Stimulated activated CD4-positive, alpha-beta T cell treated with anti-CD3 and anti-CD28 coated beads, Interleukin-4, amount 100 ng/mL, for 24 hours (primary cell): ENCODE data around the gene FGFR2.
"Not testable (repeated sequence)": the region's sequence is repeated elsewhere in the genome, so short reads cannot be mapped to it uniquely, and the experiment has no call there.

Experiments used
- DNase-seq: peaks from one replicate; pipeline ENCODE4 v3.0.0-alpha.2; 2020

Gene FGFR2

DNA sequence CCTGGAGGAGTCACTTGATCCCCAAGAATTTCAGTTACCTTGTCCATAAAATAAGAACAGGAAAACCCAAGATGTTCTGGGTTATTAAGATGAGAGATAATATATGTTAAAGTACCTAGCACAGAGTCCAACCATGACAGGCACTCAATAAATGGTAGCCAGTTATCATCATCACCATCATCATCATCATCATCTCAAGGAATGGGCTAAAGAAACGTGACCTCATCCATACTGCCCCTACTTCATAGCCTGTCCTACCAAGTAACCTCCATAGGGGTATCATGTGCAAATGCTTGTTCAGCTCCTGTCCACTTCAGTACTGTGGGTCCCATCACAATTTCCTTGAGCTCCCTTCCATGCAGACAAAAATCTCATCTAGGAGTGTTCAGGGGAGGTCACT, 14.4 kb downstream of the FGFR2 start:
- DNase-seq = no peak

DNA sequence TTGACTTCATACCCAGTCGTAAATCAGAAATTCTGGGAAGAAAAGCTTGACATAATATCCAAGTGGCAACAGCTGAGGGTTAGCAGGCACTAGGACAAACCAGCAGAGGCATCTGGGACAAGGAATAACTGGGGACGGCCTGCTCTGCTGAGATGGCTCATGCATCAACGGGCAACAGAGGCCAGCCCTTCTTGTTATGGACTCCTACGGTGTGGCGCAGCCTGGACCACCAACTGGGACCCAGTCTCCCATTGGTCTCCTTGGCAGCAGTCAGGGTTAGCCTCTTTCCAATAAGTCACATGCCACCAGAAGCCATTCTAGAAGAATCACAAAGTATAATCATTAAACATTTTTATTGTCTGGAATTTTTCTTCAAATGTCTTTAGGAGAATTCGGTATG, 15.0 kb downstream of the FGFR2 start:
- no peak for DNase-seq

GRCh38 chr10:121580276-121581116, 17.7 kb downstream of the FGFR2 start:
- DNase-seq = no peak

GRCh38 chr10:121579656-121580055, 18.6 kb downstream of the FGFR2 start:
- no peak for DNase-seq

GRCh38 chr10:121578965-121579364, 19.3 kb downstream of the FGFR2 start:
- no peak for DNase-seq

GRCh38 chr10:121578298-121578697, 19.9 kb downstream of the FGFR2 start:
- no peak for DNase-seq

- no peak for DNase-seq
Observed at GRCh38 chr10:121577568-121577967, 20.7 kb downstream of the FGFR2 start.

GRCh38 chr10:121576139-121576538, 22.1 kb downstream of the FGFR2 start:
- no peak for DNase-seq

GRCh38 chr10:121574519-121575166, 23.6 kb downstream of the FGFR2 start:
- no peak for DNase-seq

GRCh38 chr10:121573538-121573941, 24.7 kb downstream of the FGFR2 start:
- DNase-seq = no peak

DNA sequence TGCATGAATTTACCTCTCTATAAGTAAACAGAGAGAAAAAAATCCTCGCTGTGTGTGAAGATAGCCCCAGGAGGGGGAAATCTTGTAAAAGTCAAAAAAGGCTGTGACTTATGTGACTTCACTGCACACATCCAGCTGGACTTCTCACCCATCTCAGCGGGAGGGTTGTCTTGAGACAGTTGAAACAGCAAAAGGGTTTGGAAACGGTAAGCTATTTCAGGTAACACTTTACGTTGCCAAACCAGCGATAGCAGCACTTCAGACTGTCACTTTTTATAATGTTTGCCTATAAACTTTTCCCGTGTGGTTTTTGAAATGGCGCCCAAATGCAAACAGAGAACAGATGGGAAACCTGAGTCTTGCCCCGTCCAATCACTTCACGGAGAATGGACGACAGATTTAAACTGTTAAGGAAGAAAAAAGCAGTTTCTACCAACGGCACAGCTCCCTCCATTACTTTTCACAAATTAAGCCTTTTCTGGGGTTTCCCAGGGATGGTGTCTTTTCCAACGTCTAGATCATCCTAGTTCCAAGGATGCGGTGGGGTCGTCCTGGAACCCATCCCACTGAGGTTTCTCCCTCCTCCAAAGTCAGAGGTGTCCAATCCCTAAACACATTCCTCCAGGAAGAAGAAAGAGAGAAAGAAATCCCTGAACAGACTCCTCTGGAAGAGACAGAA, 25.2 kb downstream of the FGFR2 start:
- no peak for DNase-seq

DNA sequence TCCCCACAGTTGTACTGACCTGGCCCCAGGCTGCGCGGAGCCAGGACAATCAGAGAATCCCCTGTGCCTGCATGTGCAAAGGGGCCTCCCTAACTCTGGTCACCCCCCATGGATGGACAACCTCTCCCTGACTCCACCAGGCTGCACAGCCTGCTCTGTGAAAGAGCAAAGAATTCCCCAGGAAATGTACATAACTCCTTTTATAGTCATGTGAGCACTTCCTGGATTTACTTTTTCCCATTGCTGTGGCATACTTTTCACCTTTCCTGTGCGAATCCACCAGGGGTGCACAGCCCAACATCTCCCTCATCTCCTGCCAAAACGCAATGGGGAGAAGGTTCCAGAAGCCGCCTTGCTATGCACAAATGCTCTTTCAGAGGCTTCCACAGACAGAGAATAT, 27.9 kb downstream of the FGFR2 start:
- no peak for DNase-seq

DNA sequence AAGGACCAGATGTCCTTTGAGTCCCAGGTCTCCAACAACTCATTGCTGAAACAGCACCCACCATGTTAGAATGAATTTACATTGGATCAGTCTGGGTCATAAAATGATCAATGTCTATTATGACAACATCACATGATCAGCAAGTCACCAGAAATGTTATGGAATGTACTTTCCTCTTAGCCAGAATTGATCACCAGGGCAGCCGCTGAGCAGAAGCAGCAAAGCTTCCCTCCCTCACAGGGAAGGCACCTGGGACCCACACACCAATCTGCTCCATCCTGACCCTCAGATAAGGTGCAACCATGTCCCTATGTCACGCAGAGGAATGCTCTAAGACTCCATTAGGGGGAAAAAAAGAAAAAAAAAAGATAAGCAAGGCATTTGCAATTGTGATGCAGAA, 30.0 kb downstream of the FGFR2 start:
- DNase-seq = no peak

DNA sequence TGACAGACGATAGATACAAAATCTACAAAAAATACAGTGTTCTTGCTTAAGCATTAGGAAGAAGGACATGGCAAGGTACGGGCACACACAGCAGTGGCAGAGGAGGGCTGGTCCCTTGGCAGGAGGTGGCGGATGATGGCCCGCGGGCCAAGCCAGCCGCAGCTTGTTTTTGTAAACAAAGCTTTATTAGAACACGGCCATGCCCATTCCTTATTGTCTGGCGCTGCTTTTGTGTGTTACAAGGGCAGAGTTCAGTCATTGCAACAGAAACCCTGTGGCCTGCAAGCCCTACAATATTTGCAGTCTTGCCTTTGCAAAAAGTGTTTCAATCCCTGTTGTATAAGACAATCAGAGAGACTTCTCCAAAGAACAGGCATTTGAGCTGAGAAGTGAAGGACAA, 30.7 kb downstream of the FGFR2 start:
- no peak for DNase-seq

DNA sequence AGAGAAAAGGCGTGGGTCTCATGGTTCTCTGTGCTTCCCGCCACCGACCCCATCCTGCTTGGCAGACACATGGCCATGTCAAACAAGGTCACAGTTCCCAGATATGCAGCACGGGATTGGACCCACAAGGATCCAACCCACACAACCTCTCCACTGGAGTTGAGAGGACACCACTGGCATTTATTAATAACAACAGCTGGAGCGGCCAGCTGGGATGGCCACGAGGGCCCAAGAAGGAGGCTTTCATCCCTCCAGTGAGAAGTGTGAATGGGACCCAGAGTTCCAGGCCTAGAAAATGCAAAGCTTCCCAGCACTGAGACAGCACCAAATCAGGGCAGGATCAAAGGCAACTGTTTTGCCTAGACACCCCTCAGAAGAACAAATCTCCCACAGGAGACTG, 31.5 kb downstream of the FGFR2 start:
- DNase-seq = no peak

- DNase-seq = no peak
Observed at GRCh38 chr10:121559326-121560026, 38.8 kb downstream of the FGFR2 start.

GRCh38 chr10:121558238-121558637, 40.0 kb downstream of the FGFR2 start:
- DNase-seq = no peak

DNA sequence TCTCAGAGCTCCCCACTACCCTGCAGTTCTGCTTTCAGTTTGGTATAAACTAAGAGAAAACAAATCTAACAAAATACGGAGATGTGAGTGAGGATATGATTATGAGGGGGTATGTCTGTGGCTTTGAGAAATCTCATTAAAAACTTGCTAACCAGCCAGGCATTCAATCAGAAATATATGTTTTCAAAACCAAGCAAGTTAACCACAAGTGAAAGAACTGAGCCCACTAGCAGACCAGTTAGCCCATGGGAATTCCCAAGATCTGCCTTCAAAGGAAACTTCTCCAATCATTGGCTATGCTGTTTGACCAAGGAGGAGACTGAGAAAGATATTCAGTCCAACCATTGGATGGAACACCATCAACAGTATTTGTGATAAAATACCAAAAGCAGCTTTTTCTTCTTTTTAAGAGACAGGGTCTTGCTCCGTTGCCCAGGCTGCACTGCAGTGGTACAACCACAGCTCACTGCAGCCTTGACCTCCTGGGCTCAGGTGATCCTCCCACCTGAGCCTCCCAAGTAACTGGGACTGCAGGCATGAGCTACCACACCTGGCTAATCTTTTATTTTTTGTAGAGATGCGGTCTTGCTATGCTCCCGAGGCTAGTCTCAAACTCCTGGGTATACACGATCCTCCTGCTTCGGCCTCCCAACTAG, 41.2 kb downstream of the FGFR2 start:
- no peak for DNase-seq

DNA sequence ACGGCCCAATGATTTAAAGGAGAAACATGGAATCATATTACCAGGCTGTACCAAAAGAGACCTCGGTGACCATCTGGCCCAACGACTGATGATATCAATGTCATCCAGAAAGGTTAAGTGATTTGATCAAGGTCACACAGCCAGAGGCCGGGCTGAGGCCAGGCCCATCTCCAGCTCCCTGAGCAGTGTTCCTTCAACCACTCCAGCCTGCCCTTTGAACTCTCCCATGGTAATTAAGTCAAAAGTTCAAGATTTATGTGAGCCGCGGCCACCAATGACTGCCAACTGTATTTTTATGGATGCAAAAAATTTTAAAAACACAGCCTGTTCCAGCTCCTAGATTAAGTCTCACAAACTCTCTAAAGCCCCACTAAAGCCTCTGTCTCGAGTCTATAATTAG, 41.8 kb downstream of the FGFR2 start:
- DNase-seq = no peak

GRCh38 chr10:121554916-121555315, 43.3 kb downstream of the FGFR2 start:
- not testable (repeated sequence) for DNase-seq

DNA sequence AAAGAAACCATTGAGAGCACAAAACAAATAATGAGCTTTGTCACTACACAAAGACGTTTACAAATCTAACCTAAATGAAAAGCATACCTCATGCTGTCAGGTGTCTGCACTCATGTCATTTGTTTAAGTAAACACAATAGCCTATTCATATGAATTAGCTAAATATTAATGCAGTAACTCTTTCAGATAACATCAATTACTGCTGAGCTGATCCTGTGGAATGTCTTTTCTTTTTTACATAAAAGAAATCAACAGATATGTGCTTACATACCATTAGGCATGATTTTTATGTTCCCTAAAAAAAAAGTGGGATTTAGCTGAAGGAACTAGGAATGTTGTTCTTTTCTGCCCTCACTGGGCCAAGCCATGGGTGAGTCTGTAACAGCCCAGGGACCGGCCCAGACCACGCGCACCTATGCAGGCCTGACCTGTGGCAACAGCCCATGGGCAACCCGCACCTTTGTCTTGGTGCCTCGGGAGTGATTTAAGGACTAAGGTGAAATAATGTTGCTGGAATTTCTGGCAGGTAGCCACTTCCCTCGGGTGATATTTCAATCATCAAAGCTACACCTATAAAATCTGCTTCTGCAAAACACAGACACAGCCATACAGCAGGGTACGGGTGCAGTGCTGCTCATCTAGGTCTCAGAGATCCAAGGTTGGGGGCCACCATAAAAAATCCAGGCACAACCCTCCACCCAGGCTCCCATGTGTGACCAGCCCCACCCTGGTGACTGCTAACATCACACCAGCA, 44.6 kb downstream of the FGFR2 start:
- DNase-seq = no peak

DNA sequence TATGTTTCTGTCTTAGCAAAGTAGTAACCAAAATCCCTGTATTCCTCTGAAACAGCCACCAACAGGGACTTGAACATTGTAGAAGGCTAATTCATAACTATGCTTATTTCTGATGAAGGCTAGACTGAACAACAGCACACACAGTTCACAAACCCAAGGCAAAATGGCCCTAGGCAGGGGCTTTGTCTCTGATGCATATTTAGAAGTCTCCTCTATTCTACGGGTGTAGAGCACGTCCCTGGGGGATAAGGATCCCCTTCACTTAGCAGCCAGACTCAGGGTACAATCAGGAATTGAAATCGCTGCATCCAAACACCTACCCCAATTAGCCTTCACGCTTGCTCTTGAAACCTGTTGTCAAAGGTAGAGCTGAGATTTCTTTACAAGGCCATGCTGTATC, 45.5 kb downstream of the FGFR2 start:
- no peak for DNase-seq
